ENCODE data around the gene PDZK1.

Gene PDZK1

GRCh38 chr1:145717833-145718232 lies 10.7 kb upstream of the PDZK1 start:
- TF ChIP-seq CTCF (conservative IDR thresholded peaks at IDR 0.05) = no peak
- H3K27ac ChIP-seq = no peak overlapping the region

- H3K27ac ChIP-seq = no peak overlapping the region
- TF ChIP-seq CTCF (conservative IDR thresholded peaks at IDR 0.05) = no peak
Measured at GRCh38 chr1:145716641-145717345, 9.6 kb upstream of the PDZK1 start.

- TF ChIP-seq CTCF (conservative IDR thresholded peaks at IDR 0.05) = no peak
- peak overlapping the region; percentile 42 for H3K27ac ChIP-seq
Measured at GRCh38 chr1:145714524-145715111, 7.5 kb upstream of the PDZK1 start.

GRCh38 chr1:145711213-145711651 lies 4.1 kb upstream of the PDZK1 start:
- TF ChIP-seq CTCF (conservative IDR thresholded peaks at IDR 0.05) = no peak
- H3K27ac ChIP-seq = peak overlapping the region; percentile 79

- H3K27ac ChIP-seq = peak overlapping the region; percentile 79
Measured at GRCh38 chr1:145710291-145711027, 3.3 kb upstream of the PDZK1 start.

GRCh38 chr1:145708063-145708462 lies 895 bp upstream of the PDZK1 start:
- H3K27ac ChIP-seq = no peak overlapping the region; the same call in 1 of the 2 replicates

More at GRCh38 chr1:145710291-145711027, 3.3 kb upstream of the PDZK1 start:
- TF ChIP-seq CTCF (conservative IDR thresholded peaks at IDR 0.05) = no peak

More at GRCh38 chr1:145708063-145708462, 895 bp upstream of the PDZK1 start:
- no peak for TF ChIP-seq CTCF (conservative IDR thresholded peaks at IDR 0.05)
